Kidney epithelial cell (primary cell): ENCODE results near the gene STK10. TPM values are rescaled to one million over a fixed set of nuclear protein-coding genes. Genes with fewer than 3 reads are reported as not detected.

Experiments
- DNase-seq: peaks from one replicate; pipeline ENCODE4 v3.0.0-alpha.2; 2010; ENCODE audit warnings: low read depth
- H3K27me3 ChIP-seq: 2 replicates; pipeline ENCODE4 v1.6.0; 2011; ENCODE audit warnings: low read length; ENCODE audit not compliant: control insufficient read depth, insufficient read depth
- H3K36me3 ChIP-seq: 2 replicates; pipeline ENCODE4 v1.5.1; 2011; ENCODE audit warnings: low read length; ENCODE audit not compliant: control insufficient read depth, insufficient read depth
- H3K4me3 ChIP-seq: 2 replicates; pipeline ENCODE4 v1.5.1; 2011; ENCODE audit warnings: low read depth, mild to moderate bottlenecking, control low read depth, low read length
- CTCF ChIP-seq: IDR thresholded peaks from 2 replicates; pipeline ENCODE4 v1.5.1; 2011; ENCODE audit warnings: mild to moderate bottlenecking, moderate library complexity, low read length, control low read depth, inconsistent platforms; ENCODE audit not compliant: insufficient read depth, poor library complexity, severe bottlenecking
- total RNA-seq: library from RNA; depleted of rRNA; stranded (reverse); fragments of >200 nt; gene quantifications from 2 replicates; pipeline ENCODE4 v1.2.3, GENCODE V29; 2015

Gene STK10
- total RNA-seq, 1 donor from 2014 or later: 24.7 TPM

- TF ChIP-seq CTCF: no peak
- Histone ChIP-seq H3K4me3 (no peak overlapping the region), H3K36me3 (no peaks in the 10 kb centered on the region), H3K27me3 (no peaks in the 10 kb centered on the region)
- DNase-seq: no peak
These were observed 139.4 kb downstream of the STK10 start for GRCh38 chr5:172048539-172049101.

- Histone ChIP-seq H3K36me3 (no peaks in the 10 kb centered on the region), H3K27me3 (no peaks in the 10 kb centered on the region), H3K4me3 (no peak overlapping the region)
- DNase-seq: no peak
- TF ChIP-seq CTCF: no peak
These were observed 139.9 kb downstream of the STK10 start for GRCh38 chr5:172048170-172048422.

- no peaks in the 10 kb centered on the region for H3K27me3 ChIP-seq
- DNase-seq: no peak
- TF ChIP-seq CTCF: no peak
- no peak overlapping the region for H3K4me3 ChIP-seq
- H3K36me3 ChIP-seq: no peaks in the 10 kb centered on the region
These were observed 141.4 kb downstream of the STK10 start for GRCh38 chr5:172046593-172046992.

GRCh38 chr5:172045315-172045632 is 142.8 kb downstream of the STK10 start:
- Histone ChIP-seq H3K4me3 (no peak overlapping the region), H3K27me3 (no peaks in the 10 kb centered on the region), H3K36me3 (no peaks in the 10 kb centered on the region)
- TF ChIP-seq CTCF: no peak
- no peak for DNase-seq

- no peak for TF ChIP-seq CTCF
- no peaks in the 10 kb centered on the region for H3K36me3 ChIP-seq
- DNase-seq: no peak
- H3K27me3 ChIP-seq: no peaks in the 10 kb centered on the region
- H3K4me3 ChIP-seq: no peak overlapping the region
These were observed 143.3 kb downstream of the STK10 start for GRCh38 chr5:172044631-172045314.

- no peak for TF ChIP-seq CTCF
- no peak overlapping the region for H3K4me3 ChIP-seq
- no peaks in the 10 kb centered on the region for H3K27me3 ChIP-seq
- H3K36me3 ChIP-seq: no peaks in the 10 kb centered on the region
- DNase-seq: no peak
These were observed 144.2 kb downstream of the STK10 start for GRCh38 chr5:172043865-172044264.
